ENCODE data around the gene IFFO2. TPM values are rescaled to one million over a fixed set of nuclear protein-coding genes. Genes with fewer than 3 reads are reported as not detected.

IFFO2 gene
- total and polyA plus RNA-seq, 2 of the 13 experiments (the other 11 are each of a cell fraction or from before 2014, with no cell fraction given), result 7.3 to 16.7 TPM

DNA sequence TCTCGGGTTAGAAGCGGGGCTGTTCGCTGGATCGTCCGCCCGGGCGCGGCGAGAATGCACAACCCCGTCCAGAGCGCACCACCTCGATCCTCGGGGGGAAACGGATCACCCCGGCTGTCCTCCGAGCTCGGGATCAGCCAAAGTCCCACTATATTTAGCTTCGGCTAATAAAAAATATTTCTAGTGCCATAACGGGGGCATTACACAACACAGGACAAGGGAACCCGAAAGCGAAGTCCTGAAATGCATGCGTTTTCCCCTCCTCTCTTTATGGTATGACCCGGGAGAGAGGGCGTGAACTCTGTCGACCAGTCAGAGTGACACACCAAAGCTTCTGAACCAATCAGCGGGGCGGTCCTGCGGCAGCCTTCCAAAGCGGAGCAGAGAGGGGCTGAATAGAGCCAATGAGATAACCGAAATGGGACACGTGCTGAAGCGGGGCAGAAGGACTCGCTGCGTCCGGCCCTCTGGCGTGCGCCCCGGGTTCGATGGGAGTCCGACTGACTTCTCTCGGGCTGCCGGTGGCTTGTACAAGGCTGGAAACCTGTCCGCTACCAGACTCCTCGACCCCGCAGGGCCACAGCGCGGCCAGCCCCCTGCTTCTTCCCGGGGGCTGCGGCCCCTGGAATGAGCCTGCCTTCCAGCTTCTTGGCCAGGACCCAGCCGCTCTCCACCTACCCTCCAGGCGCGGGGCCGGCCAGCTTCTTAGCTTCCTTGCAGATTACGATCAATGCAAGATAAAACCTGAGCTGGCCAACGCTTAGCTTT, 53.8 kb downstream of the IFFO2 start, which contains the start of gene ALDH4A1 (continued):
- TF ChIP-seq, protein P1, sequence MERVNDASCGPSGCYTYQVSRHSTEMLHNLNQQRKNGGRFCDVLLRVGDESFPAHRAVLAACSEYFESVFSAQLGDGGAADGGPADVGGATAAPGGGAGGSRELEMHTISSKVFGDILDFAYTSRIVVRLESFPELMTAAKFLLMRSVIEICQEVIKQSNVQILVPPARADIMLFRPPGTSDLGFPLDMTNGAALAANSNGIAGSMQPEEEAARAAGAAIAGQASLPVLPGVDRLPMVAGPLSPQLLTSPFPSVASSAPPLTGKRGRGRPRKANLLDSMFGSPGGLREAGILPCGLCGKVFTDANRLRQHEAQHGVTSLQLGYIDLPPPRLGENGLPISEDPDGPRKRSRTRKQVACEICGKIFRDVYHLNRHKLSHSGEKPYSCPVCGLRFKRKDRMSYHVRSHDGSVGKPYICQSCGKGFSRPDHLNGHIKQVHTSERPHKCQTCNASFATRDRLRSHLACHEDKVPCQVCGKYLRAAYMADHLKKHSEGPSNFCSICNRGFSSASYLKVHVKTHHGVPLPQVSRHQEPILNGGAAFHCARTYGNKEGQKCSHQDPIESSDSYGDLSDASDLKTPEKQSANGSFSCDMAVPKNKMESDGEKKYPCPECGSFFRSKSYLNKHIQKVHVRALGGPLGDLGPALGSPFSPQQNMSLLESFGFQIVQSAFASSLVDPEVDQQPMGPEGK (CRISPR knock-in tag; IDR thresholded peaks at IDR 0.05), result no peak
- TF ChIP-seq CENPX (CRISPR knock-in tag; IDR thresholded peaks at IDR 0.05) (no peak), ZNF558 (CRISPR knock-in tag; IDR thresholded peaks at IDR 0.05; ENCODE audit: borderline replicate concordance) (0 out of 2 replicates have a peak, but pooled peaks have one; percentile 15), NFRKB (IDR thresholded peaks at IDR 0.05) (no peak), IRF9 (CRISPR knock-in tag; IDR thresholded peaks at IDR 0.05; ENCODE audit: borderline replicate concordance) (0 out of 2 replicates have a peak, but pooled peaks have one; percentile 51), GATAD2A (CRISPR knock-in tag; IDR thresholded peaks at IDR 0.05) (no peak), TEAD2 (CRISPR knock-in tag; IDR thresholded peaks at IDR 0.05) (no peak), TCF7L2 (IDR thresholded peaks at IDR 0.05; ENCODE audit: low read depth, low read length) (no peak), ZNF496 (CRISPR knock-in tag; IDR thresholded peaks at IDR 0.05; ENCODE audit: insufficient replicate concordance) (no peak), ZNF564 (CRISPR knock-in tag; IDR thresholded peaks at IDR 0.05) (0 out of 2 replicates have a peak, but pooled peaks have one; percentile 31), GABPA (IDR thresholded peaks at IDR 0.05; ENCODE audit: low read depth, low read length) (no peak), GABPA (CRISPR knock-in tag; IDR thresholded peaks at IDR 0.05; ENCODE audit: low read depth) (no peak), DMAP1 (CRISPR knock-in tag; IDR thresholded peaks at IDR 0.05) (peak; percentile 44; the same call in 1 of the 2 replicates), TAF1 (CRISPR knock-in tag; IDR thresholded peaks at IDR 0.05) (peak; percentile 26; the same call in 1 of the 2 replicates), KAT7 (CRISPR knock-in tag; IDR thresholded peaks at IDR 0.05; ENCODE audit: borderline replicate concordance) (0 out of 2 replicates have a peak, but pooled peaks have one; percentile 51), LCORL (IDR thresholded peaks at IDR 0.05) (no peak), LCORL (CRISPR knock-in tag; IDR thresholded peaks at IDR 0.05) (no peak), RARA (CRISPR knock-in tag; IDR thresholded peaks at IDR 0.05) (peak; percentile 10; the same call in 1 of the 2 replicates), SALL1 (CRISPR knock-in tag; IDR thresholded peaks at IDR 0.05) (peak; percentile 53; the same call in 1 of the 2 replicates), MYC (CRISPR knock-in tag; IDR thresholded peaks at IDR 0.05; ENCODE audit: borderline replicate concordance) (peak; percentile 76; the same call in 1 of the 2 replicates), CHD4 (IDR thresholded peaks at IDR 0.05; ENCODE audit: borderline replicate concordance, low read length) (no peak)
- TF ChIP-seq, protein P2, sequence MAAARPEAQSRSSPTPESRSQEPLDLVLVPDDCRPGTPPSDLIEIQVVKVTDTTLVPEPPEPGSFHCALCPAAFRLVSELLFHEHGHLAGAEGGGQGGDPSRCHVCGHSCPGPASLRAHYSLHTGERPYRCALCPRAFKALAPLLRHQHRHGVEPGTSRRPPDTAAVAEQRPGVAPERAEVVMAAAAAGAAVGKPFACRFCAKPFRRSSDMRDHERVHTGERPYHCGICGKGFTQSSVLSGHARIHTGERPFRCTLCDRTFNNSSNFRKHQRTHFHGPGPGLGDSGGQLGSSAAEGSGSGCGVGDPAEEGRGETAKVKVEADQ (CRISPR knock-in tag; IDR thresholded peaks at IDR 0.05; ENCODE audit: borderline replicate concordance), result 0 out of 2 replicates have a peak, but pooled peaks have one; percentile 19
- TF ChIP-seq, protein P3, sequence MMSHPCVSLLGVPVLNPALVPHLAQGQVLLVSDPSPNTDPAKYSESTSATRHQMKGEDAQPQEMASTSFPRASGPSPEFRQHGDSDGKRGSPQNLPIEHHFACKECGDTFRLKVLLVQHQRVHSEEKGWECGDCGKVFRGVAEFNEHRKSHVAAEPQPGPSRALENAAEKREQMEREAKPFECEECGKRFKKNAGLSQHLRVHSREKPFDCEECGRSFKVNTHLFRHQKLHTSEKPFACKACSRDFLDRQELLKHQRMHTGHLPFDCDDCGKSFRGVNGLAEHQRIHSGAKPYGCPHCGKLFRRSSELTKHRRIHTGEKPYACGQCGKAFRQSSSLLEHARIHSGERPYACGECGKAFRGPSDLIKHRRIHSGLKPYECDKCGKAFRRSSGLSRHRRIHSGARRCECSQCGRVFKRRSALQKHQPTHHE (CRISPR knock-in tag; IDR thresholded peaks at IDR 0.05; ENCODE audit: borderline replicate concordance), result no peak
- TF ChIP-seq, protein P4, sequence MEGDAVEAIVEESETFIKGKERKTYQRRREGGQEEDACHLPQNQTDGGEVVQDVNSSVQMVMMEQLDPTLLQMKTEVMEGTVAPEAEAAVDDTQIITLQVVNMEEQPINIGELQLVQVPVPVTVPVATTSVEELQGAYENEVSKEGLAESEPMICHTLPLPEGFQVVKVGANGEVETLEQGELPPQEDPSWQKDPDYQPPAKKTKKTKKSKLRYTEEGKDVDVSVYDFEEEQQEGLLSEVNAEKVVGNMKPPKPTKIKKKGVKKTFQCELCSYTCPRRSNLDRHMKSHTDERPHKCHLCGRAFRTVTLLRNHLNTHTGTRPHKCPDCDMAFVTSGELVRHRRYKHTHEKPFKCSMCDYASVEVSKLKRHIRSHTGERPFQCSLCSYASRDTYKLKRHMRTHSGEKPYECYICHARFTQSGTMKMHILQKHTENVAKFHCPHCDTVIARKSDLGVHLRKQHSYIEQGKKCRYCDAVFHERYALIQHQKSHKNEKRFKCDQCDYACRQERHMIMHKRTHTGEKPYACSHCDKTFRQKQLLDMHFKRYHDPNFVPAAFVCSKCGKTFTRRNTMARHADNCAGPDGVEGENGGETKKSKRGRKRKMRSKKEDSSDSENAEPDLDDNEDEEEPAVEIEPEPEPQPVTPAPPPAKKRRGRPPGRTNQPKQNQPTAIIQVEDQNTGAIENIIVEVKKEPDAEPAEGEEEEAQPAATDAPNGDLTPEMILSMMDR (CRISPR knock-in tag; IDR thresholded peaks at IDR 0.05), result peak; percentile 47
